Measurements from ENCODE around the gene KLF9. TPM values are rescaled to one million over a fixed set of nuclear protein-coding genes. Genes with fewer than 3 reads are reported as not detected.

KLF9 gene
- total RNA-seq, 4 donors from 2014 or later: 71.5 to 198 (median 104) TPM

DNA sequence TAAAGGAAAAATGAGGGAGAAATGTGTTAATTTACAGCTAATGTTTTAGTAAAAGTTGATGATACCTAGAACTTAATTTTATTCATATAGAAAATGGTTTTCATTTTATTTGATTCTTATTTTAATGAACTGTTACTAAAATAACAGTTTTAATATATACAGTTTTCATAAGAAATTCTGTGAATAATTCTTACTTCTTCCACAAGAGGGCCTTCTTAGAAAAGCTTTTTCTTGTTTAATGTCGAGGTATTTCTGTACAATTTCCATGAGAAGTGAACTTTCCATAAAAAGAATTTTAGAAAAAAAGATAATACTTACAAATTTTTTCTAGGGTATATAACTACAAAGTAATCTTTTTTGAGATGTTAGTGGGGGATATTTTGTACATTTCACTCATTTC lies 73.9 kb downstream of the KLF9 start:
- no peak for DNase-seq (ENCODE audit: low spot score in 2 of 2)
- WGBS, 2 donors: 0% methylated on average over 1 of the region's 1 CpG
- intact Hi-C loops (cut with DNase I; ENCODE audit: low total_unique reads): no loop called here
- H3K4me3 ChIP-seq (ENCODE audit: low read depth, poor library complexity, severe bottlenecking): no peak overlapping the region
- TF ChIP-seq POLR2A (IDR thresholded peaks at IDR 0.05): no peak
- TF ChIP-seq, protein P1, sequence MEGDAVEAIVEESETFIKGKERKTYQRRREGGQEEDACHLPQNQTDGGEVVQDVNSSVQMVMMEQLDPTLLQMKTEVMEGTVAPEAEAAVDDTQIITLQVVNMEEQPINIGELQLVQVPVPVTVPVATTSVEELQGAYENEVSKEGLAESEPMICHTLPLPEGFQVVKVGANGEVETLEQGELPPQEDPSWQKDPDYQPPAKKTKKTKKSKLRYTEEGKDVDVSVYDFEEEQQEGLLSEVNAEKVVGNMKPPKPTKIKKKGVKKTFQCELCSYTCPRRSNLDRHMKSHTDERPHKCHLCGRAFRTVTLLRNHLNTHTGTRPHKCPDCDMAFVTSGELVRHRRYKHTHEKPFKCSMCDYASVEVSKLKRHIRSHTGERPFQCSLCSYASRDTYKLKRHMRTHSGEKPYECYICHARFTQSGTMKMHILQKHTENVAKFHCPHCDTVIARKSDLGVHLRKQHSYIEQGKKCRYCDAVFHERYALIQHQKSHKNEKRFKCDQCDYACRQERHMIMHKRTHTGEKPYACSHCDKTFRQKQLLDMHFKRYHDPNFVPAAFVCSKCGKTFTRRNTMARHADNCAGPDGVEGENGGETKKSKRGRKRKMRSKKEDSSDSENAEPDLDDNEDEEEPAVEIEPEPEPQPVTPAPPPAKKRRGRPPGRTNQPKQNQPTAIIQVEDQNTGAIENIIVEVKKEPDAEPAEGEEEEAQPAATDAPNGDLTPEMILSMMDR (IDR thresholded peaks at IDR 0.05): no peak

Other genes starting within 250 kb of the KLF9 start
- 10 to 100 TPM; 15.1 to 26.7 (median 19.1) TPM for gene SMC5, start 155.7 kb downstream of the KLF9 start, total RNA-seq

All from lower leg skin (tissue), 4 donors.